Epithelial cell of proximal tubule (primary cell): ENCODE data around the gene ELP5. TPM values are rescaled to one million over a fixed set of nuclear protein-coding genes. Genes with fewer than 3 reads are reported as not detected.

Experiments
- DNase-seq: peaks from one replicate; pipeline ENCODE4 v3.0.0-alpha.2; 2011; ENCODE audit warnings: low read depth
- H3K4me3 ChIP-seq: 2 replicates; pipeline ENCODE4 v1.5.1; 2011; ENCODE audit warnings: low read depth, mild to moderate bottlenecking, low read length
- CTCF ChIP-seq: conservative IDR thresholded peaks from 2 replicates; pipeline ENCODE4 v1.5.1; 2012; ENCODE audit warnings: low read depth, mild to moderate bottlenecking, low read length
- total RNA-seq: library from RNA; depleted of rRNA; stranded (reverse); fragments of >200 nt; gene quantifications from 2 replicates; pipeline ENCODE4 v1.2.3, GENCODE V29; 2015

Gene ELP5
- total RNA-seq, 1 donor from 2014 or later: 37.0 TPM

GRCh38 chr17:7224110-7224509 lies 27.9 kb upstream of the ELP5 start:
- DNase-seq: no peak
- no peak for TF ChIP-seq CTCF
- H3K4me3 ChIP-seq: no peak overlapping the region

GRCh38 chr17:7224661-7225111 lies 27.3 kb upstream of the ELP5 start:
- no peak for DNase-seq
- TF ChIP-seq CTCF: no peak
- H3K4me3 ChIP-seq: no peak overlapping the region

- no peak overlapping the region for H3K4me3 ChIP-seq
- no peak for TF ChIP-seq CTCF
- no peak for DNase-seq
Measured at GRCh38 chr17:7225711-7226331, 26.2 kb upstream of the ELP5 start.

- H3K4me3 ChIP-seq: no peak overlapping the region
- no peak for TF ChIP-seq CTCF
- no peak for DNase-seq
Measured at GRCh38 chr17:7226721-7227710, 25.0 kb upstream of the ELP5 start.

GRCh38 chr17:7228920-7229319 lies 23.1 kb upstream of the ELP5 start:
- no peak overlapping the region for H3K4me3 ChIP-seq
- no peak for TF ChIP-seq CTCF
- no peak for DNase-seq

GRCh38 chr17:7229504-7229903 lies 22.5 kb upstream of the ELP5 start:
- DNase-seq: no peak
- H3K4me3 ChIP-seq: no peak overlapping the region
- no peak for TF ChIP-seq CTCF

GRCh38 chr17:7232114-7232513 lies 19.9 kb upstream of the ELP5 start:
- DNase-seq: no peak
- H3K4me3 ChIP-seq: peak overlapping the region; percentile 72
- no peak for TF ChIP-seq CTCF
